K562 (cell line): ENCODE measurements around the gene TMPRSS11B. TPM values are rescaled to one million over a fixed set of nuclear protein-coding genes. Genes with fewer than 3 reads are reported as not detected.

ENCODE experiments used
- ATAC-seq: fragments of 200-7000 bp; cut with Tn5 transposase; 3 replicates; pipeline ENCODE4 v1.9.1; 2020; ENCODE audit warnings: moderate library complexity
- BruUV-seq: library from RNA; stranded (reverse); fragments of 400-500 nt; replicated peaks from 2 replicates; lab custom pipeline; 2021; lab: Mats Ljungman, UMichigan
- CTCF ChIA-PET: fragments of 300-600 bp; formaldehyde crosslinking; extraction: SDS; loops from one replicate; lab custom pipeline; 2021; ENCODE audit warnings: low intra/inter-chr PET ratio; lab: Yijun Ruan, JAX
- POLR2A ChIA-PET: fragments of 300-600, 350-650 bp; sonication (Branson Sonifier 250); formaldehyde crosslinking; extraction: SDS; loops from one replicate; lab custom pipeline; 2021; ENCODE audit warnings: antibody characterized with exemption, inconsistent platforms; lab: Yijun Ruan, JAX
- DNase-seq, 4 experiments: peaks; one replicate each; pipeline versions ENCODE4 v3.0.0 to v3.0.0-alpha.2; 2011 to 2018; ENCODE audit warnings: low spot score in 3 of 4, mixed read lengths in 3 of 4; ENCODE audit errors: extremely low read depth in 1 of 4
- FAIRE-seq: peaks from 2 replicates; lab custom pipeline; 2011; peaks lifted over from hg19 to GRCh38; lab: Jason Lieb, UNC
- H2AFZ ChIP-seq: 2 replicates; pipeline ENCODE4 v1.6.0; 2011; ENCODE audit warnings: low read depth, low read length, control low read depth, inconsistent platforms
- H3K27ac ChIP-seq: fragments of 200-600 bp; 3 replicates; pipeline ENCODE4 v1.8.0; 2011; ENCODE audit warnings: low read depth, mild to moderate bottlenecking, control low read depth, inconsistent platforms, low read length, moderate library complexity, mixed read lengths; ENCODE audit errors: extremely low read depth
- H3K27me3 ChIP-seq, 2 experiments: fragments of 300-600 bp in 1 of 2; 2 replicates in 1 of 2; 3 replicates in 1 of 2; pipeline versions ENCODE4 v1.6.0 to v1.8.0; 2011; ENCODE audit warnings: inconsistent platforms in 2 of 2, low read length in 2 of 2, mild to moderate bottlenecking in 1 of 2, mixed read lengths in 1 of 2, moderate library complexity in 1 of 2; ENCODE audit not compliant: control insufficient read depth in 2 of 2, insufficient read depth in 2 of 2
- H3K36me3 ChIP-seq: fragments of 300-600 bp; 3 replicates; pipeline ENCODE4 v1.8.0; 2011; ENCODE audit warnings: mild to moderate bottlenecking, low read length, inconsistent platforms; ENCODE audit not compliant: control insufficient read depth, insufficient read depth
- H3K4me1 ChIP-seq, 2 experiments: fragments of 200-600 bp in 1 of 2; replicated peaks in 1 of 2; 2 replicates in 1 of 2; 3 replicates in 1 of 2; pipeline versions ENCODE4 v1.5.1 to v1.8.0; 2011; ENCODE audit warnings: inconsistent platforms in 2 of 2, low read length in 2 of 2, mild to moderate bottlenecking in 1 of 2, mixed read lengths in 1 of 2, moderate library complexity in 1 of 2; ENCODE audit not compliant: control insufficient read depth in 2 of 2, insufficient read depth in 2 of 2
- H3K4me2 ChIP-seq: 2 replicates; pipeline ENCODE4 v1.6.1; 2011; ENCODE audit warnings: low read length, control low read depth, inconsistent platforms, mixed read lengths; ENCODE audit not compliant: insufficient read depth
- H3K4me3 ChIP-seq: fragments of 200-600 bp; sonication (generic), shearing (Covaris generic); 2 replicates; pipeline ENCODE4 v1.5.1; 2016; ENCODE audit warnings: control low read depth, inconsistent platforms
- H3K79me2 ChIP-seq: fragments of 200-600 bp; 3 replicates; pipeline ENCODE4 v1.8.0; 2011; ENCODE audit warnings: low read length, inconsistent platforms; ENCODE audit not compliant: control insufficient read depth, insufficient read depth
- H3K9ac ChIP-seq, 2 experiments: 2 replicates each; pipeline versions ENCODE4 v1.6.0 to v1.6.1; 2011; ENCODE audit warnings: low read depth in 2 of 2, low read length in 2 of 2, control low read depth in 1 of 2, inconsistent platforms in 1 of 2, mild to moderate bottlenecking in 1 of 2, mixed read lengths in 1 of 2; ENCODE audit not compliant: insufficient read depth in 1 of 2
- H3K9me1 ChIP-seq: one replicate; pipeline ENCODE4 v1.6.0; 2011; ENCODE audit warnings: inconsistent platforms, mild to moderate bottlenecking, low read length, moderate library complexity; ENCODE audit not compliant: control insufficient read depth, insufficient read depth
- H3K9me3 ChIP-seq: replicated peaks from 2 replicates; pipeline ENCODE4 v1.5.1; 2011; ENCODE audit warnings: low read depth, low read length, inconsistent platforms; ENCODE audit not compliant: control insufficient read depth, insufficient read depth
- H4K20me1 ChIP-seq: replicated peaks from 2 replicates; pipeline ENCODE4 v1.6.1; 2011; ENCODE audit warnings: low read length, inconsistent platforms, mixed read lengths; ENCODE audit not compliant: control insufficient read depth, insufficient read depth
- ATF4 ChIP-seq: fragments of 450-650 bp; formaldehyde crosslinking; IDR thresholded peaks from 2 replicates; pipeline ENCODE4 v1.4.0; 2022; ENCODE audit warnings: mild to moderate bottlenecking, moderate library complexity
- BMI1 ChIP-seq: fragments of 150-350 bp; IDR thresholded peaks from 2 replicates; pipeline ENCODE4 v1.6.1; 2014; ENCODE audit warnings: low read length
- EP400 ChIP-seq: fragments of 450-650 bp; IDR thresholded peaks from 2 replicates; pipeline ENCODE4 v1.6.1; 2017; ENCODE audit warnings: antibody characterized with exemption, mild to moderate bottlenecking, moderate library complexity
- ETV6 ChIP-seq, 3 experiments: fragments of 150-350 bp in 1 of 3; sonication (generic) in 1 of 3; formaldehyde crosslinking in 1 of 3; IDR thresholded peaks; 2 replicates each; pipeline versions ENCODE4 v1.6.1 to v1.8.0; 2014 to 2022; ENCODE audit warnings: borderline replicate concordance in 2 of 3, low read depth in 2 of 3, antibody characterized with exemption in 1 of 3, low read length in 1 of 3, mild to moderate bottlenecking in 1 of 3, missing genetic modification reagents in 1 of 3
- HDAC6 ChIP-seq: IDR thresholded peaks from 2 replicates; pipeline ENCODE4 v1.6.1; 2012; ENCODE audit warnings: low read depth, mild to moderate bottlenecking, control low read depth, inconsistent platforms, low read length, moderate library complexity
- MCM7 ChIP-seq, 2 experiments: fragments of 450-650 bp; IDR thresholded peaks; 2 replicates each; pipeline ENCODE4 v1.6.1; 2016 to 2018
- TCF7L2 ChIP-seq: fragments of 150-350 bp; IDR thresholded peaks from 2 replicates; pipeline ENCODE4 v1.6.1; 2016; ENCODE audit warnings: low read depth, mild to moderate bottlenecking, low read length, moderate library complexity
- ZEB2 ChIP-seq: fragments of 450-650 bp; IDR thresholded peaks from 2 replicates; pipeline ENCODE4 v1.6.1; 2016
- ZFP36 ChIP-seq: fragments of 150-350 bp; IDR thresholded peaks from 2 replicates; pipeline ENCODE4 v1.6.1; 2018; ENCODE audit warnings: low read length, low read depth; ENCODE audit not compliant: partially characterized antibody
- ZNF431 ChIP-seq: sonication (generic); formaldehyde crosslinking; IDR thresholded peaks from 2 replicates; pipeline ENCODE4 v1.8.0; 2022; ENCODE audit warnings: mild to moderate bottlenecking, missing genetic modification reagents
- ZNF583 ChIP-seq: fragments of 250-450 bp; sonication (Bioruptor Pico); IDR thresholded peaks from 2 replicates; pipeline ENCODE4 v1.4.0; 2020
- WGBS: fragments of 100-300 bp; shearing (Covaris generic); methylation state at CpG from one replicate; pipeline ENCODE4 v1.1.6; 2016; ENCODE audit warnings: low coverage, mixed read lengths; ENCODE audit not compliant: insufficient coverage; ENCODE audit errors: missing lambda C conversion rate; 5-methylcytosine and 5-hydroxymethylcytosine counted together
- in situ Hi-C: fragments of 300-500 bp; cut with MboI; formaldehyde crosslinking; loops from 4 replicates; pipeline ENCODE4 v1.15.0; 2018; ENCODE audit warnings: inconsistent platforms, mixed read lengths
- intact Hi-C: fragments of 100-400 bp; cut with micrococcal nuclease; formaldehyde crosslinking; loops from 2 replicates; pipeline ENCODE4 v1.14.2; 2022
- polyA plus RNA-seq, 8 experiments: library from polyadenylated mRNA; depleted of rRNA in 4 of 8; stranded (reverse) in 5 of 8; unstranded in 3 of 8; fragments of >200 nt; fragmentation: Nextera tagmentation in 2 of 8; fragmentation: Illumina TruSeq in 1 of 8; extraction: Ambion mirVana in 2 of 8; extraction: Trizol in 1 of 8; gene quantifications; 2 replicates each; pipeline versions ENCODE4 v1.2.1 to v1.2.3, GENCODE V29; 2011 to 2014; ENCODE audit warnings: inconsistent platforms in 1 of 8, missing spikeins in 1 of 8
- total RNA-seq, 7 experiments: library from RNA; depleted of rRNA in 6 of 7; stranded (reverse); fragments of >200 nt in 6 of 7; fragmentation: Illumina TruSeq in 2 of 7; extraction: Trizol in 2 of 7; gene quantifications; 2 replicates each; pipeline versions ENCODE4 v1.2.1 to v1.2.3, GENCODE V29; 2011 to 2021; ENCODE audit warnings: low replicate concordance in 1 of 7

TMPRSS11B gene
- total and polyA plus RNA-seq, 9 of the 15 experiments (the other 6 are each of a cell fraction or from before 2014, with no cell fraction given), result 0.03 to 0.07 TPM; not detected in 7

GRCh38 chr4:68291256-68291655, 45.8 kb upstream of the TMPRSS11B start:
- ATAC-seq, result no peak
- H4K20me1 ChIP-seq, result no peaks in the 10 kb centered on the region
- POLR2A ChIA-PET, result no interaction called here
- H3K9ac ChIP-seq, result no peak overlapping the region
- no TSS peak for BruUV-seq
- H3K9me3 ChIP-seq, result no peaks in the 10 kb centered on the region
- CTCF ChIA-PET, result no interaction called here
- no peaks in the 10 kb centered on the region for H3K4me1 ChIP-seq
- in situ Hi-C loops, result no loop called here
- H3K27ac ChIP-seq, result no peak overlapping the region
- H2AFZ ChIP-seq, result no peak overlapping the region
- no peaks in the 10 kb centered on the region for H3K79me2 ChIP-seq
- H3K36me3 ChIP-seq, result no peaks in the 10 kb centered on the region
- DNase-seq, result no peak
- no peak overlapping the region for H3K4me3 ChIP-seq
- TF ChIP-seq ZFP36 (peak; percentile 11), ZNF431 (CRISPR knock-in tag) (peak; percentile 98), ZNF583 (CRISPR knock-in tag) (no peak)
- FAIRE-seq, result no peak
- no peaks in the 10 kb centered on the region for H3K9me1 ChIP-seq
- 7% methylated on average over 1 of the region's 1 CpG for WGBS
- no peak overlapping the region for H3K4me2 ChIP-seq
- no peaks in the 10 kb centered on the region for H3K27me3 ChIP-seq
- intact Hi-C loops, result no loop called here

- ChIA-PET POLR2A (no interaction called here), CTCF (no interaction called here)
- ATAC-seq, result no peak
- Histone ChIP-seq H3K9me1 (no peaks in the 10 kb centered on the region), H3K9ac (no peak overlapping the region), H4K20me1 (no peaks in the 10 kb centered on the region), H3K27me3 (no peaks in the 10 kb centered on the region), H3K36me3 (no peaks in the 10 kb centered on the region), H3K27ac (no peak overlapping the region), H3K4me1 (no peaks in the 10 kb centered on the region), H3K4me3 (no peak overlapping the region), H3K4me2 (no peak overlapping the region), H3K9me3 (no peaks in the 10 kb centered on the region), H3K79me2 (no peaks in the 10 kb centered on the region), H2AFZ (no peak overlapping the region)
- intact Hi-C loops, result no loop called here
- BruUV-seq, result no TSS peak
- FAIRE-seq, result no peak
- in situ Hi-C loops, result no loop called here
- DNase-seq, result no peak
- TF ChIP-seq ETV6 (IDR thresholded peaks at IDR 0.05; ENCODE audit: borderline replicate concordance in 1 of 2, low read depth in 2 of 2, low read length in 1 of 2) (no peak), ETV6 (CRISPR knock-in tag; IDR thresholded peaks at IDR 0.05; ENCODE audit: borderline replicate concordance) (no peak), ZEB2 (no peak), TCF7L2 (no peak), ATF4 (CRISPR knock-in tag) (no peak), MCM7 (IDR thresholded peaks at IDR 0.05) (no peak), BMI1 (no peak), HDAC6 (no peak), EP400 (no peak)
- WGBS, result 5% methylated on average over 2 of the region's 2 CpGs
Observed at GRCh38 chr4:68288393-68288740, 42.9 kb upstream of the TMPRSS11B start.
